KBM-7 (cell line): ENCODE data around the gene EFNA1.
A peak's percentile ranks its signal among the peaks of the same experiment; 100 is the strongest.
"Not testable (repeated sequence)": the region's sequence is repeated elsewhere in the genome, so short reads cannot be mapped to it uniquely, and the experiment has no call there.

Source experiments
- DNase-seq: peaks from one replicate; pipeline ENCODE4 v3.0.0-alpha.2; 2015
- in situ Hi-C: fragments of 300-500 bp; cut with MboI; formaldehyde crosslinking; loops from 2 replicates; pipeline ENCODE4 v1.14.3; 2020; ENCODE audit warnings: low sequenced_read_pairs, low pct_unique_long_range_greater_than_20kb, mixed read lengths

EFNA1 gene

DNA sequence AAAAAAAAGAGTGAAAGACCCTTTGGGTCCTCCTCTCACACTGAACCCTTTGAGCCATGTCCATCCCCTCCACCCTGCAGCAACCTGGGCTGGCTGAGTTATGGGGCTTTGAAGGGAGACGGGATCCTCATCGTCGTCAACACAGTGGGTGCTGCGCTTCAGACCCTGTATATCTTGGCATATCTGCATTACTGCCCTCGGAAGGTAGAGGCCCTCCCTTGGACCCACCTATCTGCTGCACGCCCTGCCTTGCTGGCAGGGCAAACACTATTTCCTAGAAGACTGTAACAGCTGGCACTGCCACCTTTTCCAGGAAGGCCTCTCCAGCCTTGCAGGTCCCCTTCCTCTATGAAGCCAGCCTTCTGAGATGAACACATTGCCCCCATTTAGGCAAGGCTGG is 9.1 kb downstream of the EFNA1 start:
- in situ Hi-C loops = no loop called here
- peak; percentile 21 for DNase-seq

DNA sequence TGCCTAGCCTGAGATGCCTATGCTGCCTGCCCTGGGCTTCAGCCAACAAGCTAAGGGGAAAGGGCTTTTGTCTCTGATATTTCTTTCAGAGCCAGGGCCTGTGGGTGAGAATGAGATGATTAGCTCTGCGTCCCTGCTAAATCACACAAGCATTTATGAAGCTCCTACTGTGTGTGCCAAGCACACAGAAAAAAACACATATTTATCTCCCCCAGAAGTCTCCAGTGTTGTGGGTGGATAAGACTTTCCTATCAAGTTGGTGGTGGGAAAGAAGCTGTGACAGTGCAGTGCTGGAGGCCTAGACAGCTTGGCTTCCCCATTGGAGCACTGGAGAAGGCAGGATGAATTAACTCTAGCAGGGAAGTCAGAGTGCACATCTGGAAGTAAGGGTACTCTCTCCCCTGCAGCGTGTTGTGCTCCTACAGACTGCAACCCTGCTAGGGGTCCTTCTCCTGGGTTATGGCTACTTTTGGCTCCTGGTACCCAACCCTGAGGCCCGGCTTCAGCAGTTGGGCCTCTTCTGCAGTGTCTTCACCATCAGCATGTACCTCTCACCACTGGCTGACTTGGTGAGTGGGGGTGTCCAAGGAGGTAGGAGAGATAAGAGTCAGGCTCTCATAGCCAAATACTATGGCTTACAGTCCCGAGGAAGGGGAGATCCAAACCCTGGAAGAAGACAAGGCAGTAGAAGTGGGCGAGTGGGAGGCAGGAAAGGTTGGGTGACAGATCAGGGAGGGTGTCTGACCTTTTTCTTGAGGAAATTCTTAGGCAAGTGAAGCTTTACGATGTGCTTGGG is 9.7 kb downstream of the EFNA1 start:
- in situ Hi-C loops = no loop called here
- DNase-seq = no peak

GRCh38 chr1:155139895-155140629 is 12.4 kb downstream of the EFNA1 start, which contains the start of gene DPM3:
Gene DPM3 (minus strand): TSS chr1:155140531. CDS start chr1:155140240, 291 bp downstream.
- in situ Hi-C loops = no loop called here
- DNase-seq = peak; percentile 86

DNA sequence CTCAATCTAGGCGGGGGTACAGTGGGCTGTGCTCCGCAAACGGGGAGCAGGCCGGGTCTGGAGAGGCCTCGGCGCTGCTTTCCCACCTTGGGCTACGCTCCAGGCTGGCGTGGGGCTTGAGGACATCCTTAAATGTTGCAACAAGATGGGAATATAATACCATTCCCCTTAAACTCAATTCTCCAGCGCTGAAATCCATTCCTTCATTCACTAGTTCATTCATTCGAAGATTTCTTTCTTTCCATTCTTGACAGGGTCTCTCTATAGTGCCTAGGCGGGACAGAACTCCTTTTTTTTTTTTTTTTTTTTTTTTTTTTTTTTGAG is 12.9 kb downstream of the EFNA1 start:
- in situ Hi-C loops = no loop called here
- DNase-seq = no peak

GRCh38 chr1:155141749-155142148 is 14.1 kb downstream of the EFNA1 start:
- in situ Hi-C loops = no loop called here

GRCh38 chr1:155145491-155145890 is 17.8 kb downstream of the EFNA1 start:
- in situ Hi-C loops = no loop called here
- DNase-seq = no peak

More at GRCh38 chr1:155141749-155142148, 14.1 kb downstream of the EFNA1 start:
- DNase-seq = no peak

DNA sequence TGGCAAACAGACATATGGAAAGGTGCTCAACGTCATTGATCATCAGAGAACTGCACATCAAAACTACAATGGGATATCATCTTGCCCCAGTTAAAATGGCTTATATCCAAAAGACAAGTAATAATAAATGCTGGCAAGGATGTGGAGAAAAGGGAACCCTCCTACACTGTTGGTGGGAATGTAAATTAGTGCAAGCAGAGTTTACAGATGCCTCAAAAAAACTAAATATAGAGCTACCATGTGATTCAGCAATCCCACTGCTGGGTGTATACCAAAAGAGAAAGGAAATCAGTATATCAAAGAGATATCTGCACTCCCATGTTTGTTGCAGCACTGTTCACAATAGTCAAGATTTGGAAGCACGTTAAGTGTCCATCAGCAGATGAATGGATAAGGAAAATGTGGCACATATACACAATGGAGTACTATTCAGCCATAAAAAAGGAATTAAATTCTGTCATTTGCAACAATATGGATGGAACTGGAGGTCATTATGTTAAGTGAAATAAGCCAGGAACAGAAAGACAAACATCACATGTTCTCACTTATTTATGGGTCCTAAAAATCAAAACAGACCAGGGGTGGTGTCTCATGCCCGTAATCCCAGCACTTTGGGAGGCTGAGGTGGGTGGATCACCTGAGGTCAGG is 28.4 kb downstream of the EFNA1 start:
- DNase-seq, in situ Hi-C loops: not testable (repeated sequence)

GRCh38 chr1:155158991-155159390 is 31.3 kb downstream of the EFNA1 start:
- no peak for DNase-seq
- in situ Hi-C loops = no loop called here

GRCh38 chr1:155160128-155160527 is 32.5 kb downstream of the EFNA1 start:
- no peak for DNase-seq
- in situ Hi-C loops = loop anchor here (10.0 kb wide), 1 partner anchor 75 kb away; no protein-coding TSS in a partner anchor

- in situ Hi-C loops = loop anchor here (10.0 kb wide), 1 partner anchor 78 kb away; no protein-coding TSS in a partner anchor
- DNase-seq = not testable (repeated sequence)
These were observed 35.0 kb downstream of the EFNA1 start for GRCh38 chr1:155162631-155163030.

GRCh38 chr1:155163785-155164184 is 36.1 kb downstream of the EFNA1 start:
- DNase-seq = not testable (repeated sequence)
- in situ Hi-C loops = loop anchor here (10.0 kb wide), 1 partner anchor 79 kb away; no protein-coding TSS in a partner anchor

DNA sequence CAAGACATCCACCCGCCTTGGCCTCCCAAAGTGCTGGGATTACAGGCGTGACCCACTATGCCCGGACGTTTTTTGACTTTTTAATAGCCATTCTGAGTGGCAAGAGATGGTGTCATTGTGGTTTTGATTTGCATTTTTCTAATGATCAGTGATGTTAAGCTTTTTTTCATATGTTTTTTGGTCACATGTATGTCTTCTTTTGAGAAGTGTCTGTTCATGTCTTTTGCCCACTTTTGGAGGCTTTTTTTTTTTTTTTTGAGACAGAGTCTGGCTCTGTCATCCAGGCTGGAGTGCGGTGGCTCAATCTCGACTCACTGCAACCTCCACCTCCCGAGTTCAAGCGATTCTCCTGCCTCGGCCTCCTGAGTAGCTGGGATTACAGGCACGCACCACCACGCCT is 36.9 kb downstream of the EFNA1 start:
- not testable (repeated sequence) for DNase-seq
- in situ Hi-C loops = loop anchor here (10.0 kb wide), 1 partner anchor 80 kb away; no protein-coding TSS in a partner anchor

DNA sequence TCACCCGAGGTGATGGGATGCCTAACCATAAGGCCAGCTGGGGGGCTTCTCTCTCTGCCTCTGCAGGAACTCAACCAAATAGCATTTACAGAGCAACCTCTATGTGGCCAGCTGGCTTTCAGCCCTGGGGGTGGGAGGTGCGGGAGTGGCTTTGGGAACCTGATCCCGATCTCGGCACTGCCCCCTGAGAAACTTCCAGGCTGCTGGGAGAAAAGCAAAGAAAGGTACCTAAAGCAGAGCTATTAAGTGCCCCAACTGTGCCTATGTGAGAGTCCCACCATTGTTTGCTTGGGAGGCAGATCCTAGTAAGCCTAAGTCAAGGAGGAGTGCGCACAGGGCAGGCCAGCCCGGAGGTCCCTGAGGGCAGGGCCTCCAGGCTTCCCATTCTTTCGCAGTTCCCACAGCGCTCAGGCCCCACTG is 38.4 kb downstream of the EFNA1 start:
- DNase-seq = no peak
- in situ Hi-C loops = loop anchor here (10.0 kb wide), 1 partner anchor 81 kb away; no protein-coding TSS in a partner anchor

DNA sequence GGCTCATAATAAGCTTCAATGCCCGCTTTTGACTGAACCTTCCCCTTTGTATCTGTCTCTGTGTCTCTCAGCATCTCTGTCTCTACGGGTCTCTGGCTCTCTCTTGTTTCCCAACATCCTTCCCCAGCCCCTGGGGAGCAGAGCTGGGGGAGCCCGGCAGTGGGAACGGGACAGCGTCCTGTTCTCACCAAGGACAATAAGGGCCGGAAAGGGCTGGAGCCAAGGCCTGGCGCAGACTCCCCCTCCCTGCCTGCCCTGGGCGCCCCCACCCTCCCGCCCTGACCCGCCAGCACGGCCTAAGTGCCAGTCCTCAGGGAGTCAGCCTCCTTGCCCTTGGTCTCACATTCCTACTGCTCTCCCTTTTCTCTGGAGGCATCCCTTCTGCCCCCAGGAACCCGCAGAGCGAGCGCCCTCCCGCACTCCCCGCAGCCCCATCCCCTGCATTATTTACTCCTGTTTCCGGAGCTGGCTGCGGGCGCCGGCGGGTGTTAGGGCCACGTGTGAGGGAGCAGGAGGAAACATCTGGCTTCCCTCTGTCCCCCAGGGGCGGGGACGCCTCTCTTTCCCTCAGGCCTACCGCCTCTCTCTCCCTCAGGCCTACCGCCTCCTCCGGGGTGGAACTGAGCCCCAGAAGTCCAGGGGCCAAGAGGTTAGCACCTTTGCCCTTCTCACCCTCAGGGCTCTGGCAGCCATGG is 38.9 kb downstream of the EFNA1 start:
- DNase-seq = peak; percentile 93
- in situ Hi-C loops = loop anchor here (10.0 kb wide), 1 partner anchor 82 kb away; no protein-coding TSS in a partner anchor

- DNase-seq = peak; percentile 91
- in situ Hi-C loops = loop anchor here (10.0 kb wide), 1 partner anchor 83 kb away; no protein-coding TSS in a partner anchor
These were observed 39.8 kb downstream of the EFNA1 start for GRCh38 chr1:155167166-155168104.

- DNase-seq = not testable (repeated sequence)
- in situ Hi-C loops = loop anchor here (10.0 kb wide), 1 partner anchor 83 kb away; no protein-coding TSS in a partner anchor
These were observed 40.4 kb downstream of the EFNA1 start for GRCh38 chr1:155168105-155168445.

DNA sequence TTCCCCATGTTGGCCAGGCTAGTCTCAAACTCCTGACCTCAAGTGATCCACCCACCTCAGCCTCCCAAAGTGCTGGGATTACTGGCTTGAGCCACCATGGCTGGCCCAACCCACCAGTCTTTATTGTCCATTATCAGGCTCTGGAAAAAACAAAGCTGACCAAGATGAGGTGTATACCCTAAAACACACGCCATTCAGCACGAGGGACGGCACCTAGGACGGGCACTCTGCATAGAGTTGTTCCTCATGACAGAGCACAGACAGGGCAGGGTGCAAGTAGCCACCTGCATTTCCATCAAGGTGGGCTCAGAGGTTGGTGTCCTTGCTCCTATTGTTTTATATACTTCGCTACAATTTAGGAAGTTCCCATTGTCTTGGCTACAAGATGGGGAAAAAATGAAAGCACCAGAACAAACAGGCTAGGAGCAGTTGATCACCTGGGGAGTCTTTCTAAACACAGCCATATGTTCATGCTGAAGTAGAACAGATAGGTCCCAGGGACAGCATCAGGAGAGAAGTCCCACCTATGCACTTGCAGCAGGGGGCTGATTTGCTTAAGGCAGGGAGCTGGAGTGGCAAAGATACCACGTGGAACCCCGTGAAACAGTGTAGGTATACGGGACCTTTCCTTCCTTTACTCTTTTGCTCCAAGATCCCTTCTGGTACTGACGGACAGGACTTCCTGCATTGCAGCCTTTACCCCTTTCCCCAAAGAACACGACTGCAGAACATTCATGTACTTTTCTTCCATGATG is 41.0 kb downstream of the EFNA1 start:
- no peak for DNase-seq
- in situ Hi-C loops = loop anchor here (10.0 kb wide), 1 partner anchor 84 kb away; no protein-coding TSS in a partner anchor
